GM19452 (cell line): ENCODE results near the gene NPTN.
"Not testable (repeated sequence)": the region's sequence is repeated elsewhere in the genome, so short reads cannot be mapped to it uniquely, and the experiment has no call there.

ENCODE experiments used
- ATAC-seq: cut with Tn5 transposase; IDR thresholded peaks from one replicate; pipeline ENCODE4 v1.9.1; 2021; ENCODE audit not compliant: unreplicated experiment

The NPTN gene

GRCh38 chr15:73633111-73633990 is at the start of gene NPTN:
TSS of gene NPTN (minus strand) at chr15:73633389. CDS start at chr15:73633215, 174 bp downstream.
- peak; percentile 82 for ATAC-seq

GRCh38 chr15:73682600-73683090 is 49.5 kb upstream of the NPTN start:
- no peak for ATAC-seq

GRCh38 chr15:73681856-73682599 is 48.8 kb upstream of the NPTN start:
- ATAC-seq, result no peak

GRCh38 chr15:73681063-73681462 is 47.9 kb upstream of the NPTN start:
- ATAC-seq, result no peak

- no peak for ATAC-seq
Measured at GRCh38 chr15:73680549-73680948, 47.4 kb upstream of the NPTN start.

- ATAC-seq, result no peak
Measured at GRCh38 chr15:73679964-73680363, 46.8 kb upstream of the NPTN start.

- no peak for ATAC-seq
Measured at GRCh38 chr15:73679180-73679579, 46.0 kb upstream of the NPTN start.

GRCh38 chr15:73678498-73678897 is 45.3 kb upstream of the NPTN start:
- ATAC-seq, result no peak

GRCh38 chr15:73677733-73678132 is 44.5 kb upstream of the NPTN start:
- no peak for ATAC-seq

GRCh38 chr15:73677146-73677607 is 44.0 kb upstream of the NPTN start:
- ATAC-seq, result no peak

GRCh38 chr15:73674587-73674986 is 41.4 kb upstream of the NPTN start:
- ATAC-seq, result no peak

GRCh38 chr15:73660455-73660854 is 27.3 kb upstream of the NPTN start:
- no peak for ATAC-seq

- no peak for ATAC-seq
Measured at GRCh38 chr15:73658645-73659044, 25.5 kb upstream of the NPTN start.

GRCh38 chr15:73655724-73656123 is 22.5 kb upstream of the NPTN start:
- no peak for ATAC-seq

GRCh38 chr15:73654659-73655058 is 21.5 kb upstream of the NPTN start:
- no peak for ATAC-seq

GRCh38 chr15:73650416-73651126 is 17.4 kb upstream of the NPTN start:
- no peak for ATAC-seq

- no peak for ATAC-seq
Measured at GRCh38 chr15:73648014-73648295, 14.8 kb upstream of the NPTN start.

- no peak for ATAC-seq
Measured at GRCh38 chr15:73647259-73648013, 14.2 kb upstream of the NPTN start.

- ATAC-seq, result not testable (repeated sequence)
Measured at GRCh38 chr15:73639464-73639863, 6.3 kb upstream of the NPTN start.

GRCh38 chr15:73637527-73637926 is 4.3 kb upstream of the NPTN start:
- no peak for ATAC-seq
